Keratinocyte (primary cell): ENCODE data around the gene TNS3. TPM values are rescaled to one million over a fixed set of nuclear protein-coding genes. Genes with fewer than 3 reads are reported as not detected.

ENCODE experiments used
- DNase-seq: peaks from one replicate; pipeline ENCODE4 v3.0.0-alpha.2; 2011; ENCODE audit warnings: low read depth, missing footprints, low spot score
- FAIRE-seq: peaks from 2 replicates; lab custom pipeline; 2011; peaks lifted over from hg19 to GRCh38; lab: Jason Lieb, UNC
- H2AFZ ChIP-seq: 2 replicates; pipeline ENCODE4 v1.6.0; 2012; ENCODE audit warnings: low read length, control low read depth, inconsistent platforms; ENCODE audit not compliant: control insufficient read depth
- H3K27ac ChIP-seq: 2 replicates; pipeline ENCODE4 v1.5.1; 2011; ENCODE audit warnings: low read length; ENCODE audit not compliant: control insufficient read depth, insufficient read depth
- H3K27me3 ChIP-seq: 3 replicates; pipeline ENCODE4 v1.6.0; 2011; ENCODE audit warnings: low read length; ENCODE audit not compliant: control insufficient read depth, insufficient read depth; ENCODE audit errors: extremely low read depth
- H3K36me3 ChIP-seq, 2 experiments: 2 replicates in 1 of 2; 3 replicates in 1 of 2; pipeline ENCODE4 v1.5.1; 2011; ENCODE audit warnings: low read length in 2 of 2, mild to moderate bottlenecking in 1 of 2; ENCODE audit not compliant: control insufficient read depth in 2 of 2, insufficient read depth in 2 of 2; ENCODE audit errors: extremely low read depth in 1 of 2
- H3K4me1 ChIP-seq: 3 replicates; pipeline ENCODE4 v1.5.1; 2011; ENCODE audit warnings: low read length; ENCODE audit not compliant: control insufficient read depth, insufficient read depth; ENCODE audit errors: extremely low read depth
- H3K4me2 ChIP-seq: 3 replicates; pipeline ENCODE4 v1.6.0; 2011; ENCODE audit warnings: low read depth, low read length; ENCODE audit not compliant: control insufficient read depth, insufficient read depth; ENCODE audit errors: extremely low read depth
- H3K4me3 ChIP-seq, 3 experiments: fragments of 200-600 bp in 1 of 3; sonication (generic) in 1 of 3; 2 replicates in 2 of 3; 3 replicates in 1 of 3; pipeline ENCODE4 v1.5.1; 2011 to 2016; ENCODE audit warnings: low read length in 3 of 3, mild to moderate bottlenecking in 3 of 3, control low read depth in 2 of 3, inconsistent platforms in 1 of 3, low read depth in 1 of 3, mixed read lengths in 1 of 3, mixed run types in 1 of 3, moderate library complexity in 1 of 3; ENCODE audit not compliant: control insufficient read depth in 2 of 3, insufficient read depth in 2 of 3; ENCODE audit errors: extremely low read depth in 1 of 3
- H3K79me2 ChIP-seq: 2 replicates; pipeline ENCODE4 v1.6.0; 2012; ENCODE audit warnings: low read length; ENCODE audit not compliant: control insufficient read depth, insufficient read depth
- H3K9ac ChIP-seq: 3 replicates; pipeline ENCODE4 v1.6.0; 2011; ENCODE audit warnings: low read length; ENCODE audit not compliant: control insufficient read depth, insufficient read depth; ENCODE audit errors: extremely low read depth
- H3K9me1 ChIP-seq: 3 replicates; pipeline ENCODE4 v1.6.0; 2011; ENCODE audit warnings: low read length; ENCODE audit not compliant: control insufficient read depth, insufficient read depth; ENCODE audit errors: extremely low read depth
- H3K9me3 ChIP-seq: 2 replicates; pipeline ENCODE4 v1.5.1; 2012; ENCODE audit warnings: low read depth, low read length; ENCODE audit not compliant: control insufficient read depth
- H4K20me1 ChIP-seq: 3 replicates; pipeline ENCODE4 v1.6.0; 2011; ENCODE audit warnings: low read length; ENCODE audit not compliant: control insufficient read depth, insufficient read depth; ENCODE audit errors: extremely low read depth
- CTCF ChIP-seq, 3 experiments: IDR thresholded peaks in 1 of 3; conservative IDR thresholded peaks in 1 of 3; optimal IDR thresholded peaks in 1 of 3; 2 replicates in 2 of 3; 3 replicates in 1 of 3; pipeline versions ENCODE3 to v1.5.1; 2011; ENCODE audit warnings: low read length in 3 of 3, mild to moderate bottlenecking in 3 of 3, moderate library complexity in 2 of 3, control low read depth in 1 of 3, inconsistent platforms in 1 of 3; ENCODE audit not compliant: insufficient read depth in 2 of 3; ENCODE audit errors: extremely low read depth in 1 of 3
- EZH2 ChIP-seq: IDR thresholded peaks from one replicate; pipeline ENCODE4 v1.6.1; 2012; ENCODE audit warnings: inconsistent platforms, mild to moderate bottlenecking, low read length, moderate library complexity
- dilution Hi-C: fragments of 300-500 bp; cut with MboI; formaldehyde crosslinking; loops from one replicate; pipeline ENCODE4 v1.7.0; 2020; ENCODE audit warnings: low sequenced_read_pairs; ENCODE audit not compliant: extremely low pct_ligation_motif_present
- polyA plus RNA-seq, 5 experiments: library from polyadenylated mRNA; depleted of rRNA in 3 of 5; stranded (reverse) in 3 of 5; stranded (forward) in 1 of 5; unstranded in 1 of 5; fragments of >200 nt; gene quantifications; 1 replicate in 1 of 5; 2 replicates in 3 of 5; 3 replicates in 1 of 5; pipeline versions ENCODE4 v1.2.1 to v1.2.3, GENCODE V29; 2011 to 2012; ENCODE audit warnings: missing spikeins in 2 of 5, low read depth in 1 of 5, low replicate concordance in 1 of 5

The TNS3 gene
- polyA plus RNA-seq, 1 donor (not counting 4 experiments of a cell fraction or from before 2014, with no cell fraction given): 3.9 TPM

GRCh38 chr7:47572939-47573757 lies 8.8 kb downstream of the TNS3 start:
- H3K27me3 ChIP-seq: no peaks in the 10 kb centered on the region
- no peak for TF ChIP-seq CTCF (optimal IDR thresholded peaks at IDR 0.05 in 1 of 3, IDR thresholded peaks at IDR 0.05 in 1 of 3, conservative IDR thresholded peaks at IDR 0.05 in 1 of 3; ENCODE audit: extremely low read depth in 1 of 3, insufficient read depth in 2 of 3, low read length in 3 of 3)
- no peak for TF ChIP-seq EZH2
- H3K36me3 ChIP-seq: no peaks in the 10 kb centered on the region
- H3K79me2 ChIP-seq: no peaks in the 10 kb centered on the region
- DNase-seq (no peak), FAIRE-seq (no peak)
- no peak overlapping the region for H3K27ac ChIP-seq
- H4K20me1 ChIP-seq: no peaks in the 10 kb centered on the region
- H3K9me1 ChIP-seq: peaks cover 3% of the 10 kb centered on the region
- H3K4me1 ChIP-seq: peaks cover 49% of the 10 kb centered on the region
- dilution Hi-C loops: no loop called here
- no peak overlapping the region for H2AFZ ChIP-seq
- H3K4me3 ChIP-seq: no peak overlapping the region
- H3K9ac ChIP-seq: no peak overlapping the region
- H3K9me3 ChIP-seq: no peaks in the 10 kb centered on the region
- no peak overlapping the region for H3K4me2 ChIP-seq

GRCh38 chr7:47572094-47572445 lies 9.8 kb downstream of the TNS3 start:
- Histone ChIP-seq H3K27me3 (no peaks in the 10 kb centered on the region), H3K4me1 (peaks cover 44% of the 10 kb centered on the region), H3K9ac (no peak overlapping the region), H3K4me3 (peak overlapping the region in 1 of 3 experiments; percentile 11), H3K9me3 (no peaks in the 10 kb centered on the region), H2AFZ (peak overlapping the region; percentile 39), H3K36me3 (no peaks in the 10 kb centered on the region), H3K27ac (no peak overlapping the region), H3K79me2 (no peaks in the 10 kb centered on the region), H3K4me2 (peak overlapping the region; percentile 70), H4K20me1 (no peaks in the 10 kb centered on the region), H3K9me1 (peaks cover 3% of the 10 kb centered on the region)
- peak in 1 of 3 experiments; percentile 16 for TF ChIP-seq CTCF (optimal IDR thresholded peaks at IDR 0.05 in 1 of 3, IDR thresholded peaks at IDR 0.05 in 1 of 3, conservative IDR thresholded peaks at IDR 0.05 in 1 of 3; ENCODE audit: extremely low read depth in 1 of 3, insufficient read depth in 2 of 3, low read length in 3 of 3)
- no peak for TF ChIP-seq EZH2
- no peak for FAIRE-seq
- no peak for DNase-seq
- dilution Hi-C loops: no loop called here
